Stimulated activated CD8-positive, alpha-beta memory T cell treated with anti-CD3 and anti-CD28 coated beads, Interleukin-7, amount 100 ng/mL, for 48 hours (primary cell): ENCODE data around the gene ZBED4.

Source experiments
- DNase-seq, 2 donors: peaks; one replicate each; pipeline ENCODE4 v3.0.0-alpha.2; 2020; ENCODE audit warnings: low read depth in 1 of 2; ENCODE audit errors: extremely low read depth in 1 of 2

Gene ZBED4

DNA sequence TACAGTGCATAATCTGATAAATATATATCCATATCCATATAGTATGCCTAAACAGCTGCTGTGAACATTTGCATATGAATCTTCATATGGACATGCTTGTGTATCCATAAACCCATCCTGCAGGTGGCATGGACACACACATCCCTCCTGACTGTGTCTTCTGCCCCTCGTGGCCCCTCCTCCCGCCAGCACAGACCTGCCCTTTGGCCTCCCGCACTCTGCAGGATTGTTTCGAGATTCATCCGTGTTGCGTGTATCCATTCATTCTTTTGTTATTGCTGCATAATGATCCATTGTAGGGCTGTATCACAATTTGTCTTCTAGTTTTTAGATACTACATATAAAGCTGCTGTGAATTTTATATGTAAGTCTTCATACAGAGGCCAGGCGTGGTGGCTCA is 24.0 kb downstream of the ZBED4 start:
- DNase-seq: no peak

DNA sequence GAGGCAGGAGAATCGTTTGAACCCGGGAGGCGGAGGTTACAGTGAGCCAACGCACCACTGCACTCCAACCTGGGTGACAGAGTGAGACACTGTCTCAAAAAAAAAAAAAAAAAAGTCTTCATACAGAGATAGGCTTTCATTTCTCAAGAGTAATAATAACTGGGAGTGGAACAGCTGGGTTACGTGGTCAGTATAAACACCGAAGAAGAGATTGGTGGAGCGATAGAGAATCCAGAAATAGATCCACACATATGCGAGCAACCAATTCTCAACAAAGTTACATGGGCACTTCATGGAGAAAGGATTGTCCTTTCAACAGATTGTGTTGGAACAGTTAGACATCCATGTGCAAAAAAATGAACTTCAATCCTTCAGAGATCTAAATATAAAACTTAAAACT is 24.6 kb downstream of the ZBED4 start:
- no peak for DNase-seq

- no peak for DNase-seq
These were observed 26.2 kb downstream of the ZBED4 start for GRCh38 chr22:49879871-49880270.

DNA sequence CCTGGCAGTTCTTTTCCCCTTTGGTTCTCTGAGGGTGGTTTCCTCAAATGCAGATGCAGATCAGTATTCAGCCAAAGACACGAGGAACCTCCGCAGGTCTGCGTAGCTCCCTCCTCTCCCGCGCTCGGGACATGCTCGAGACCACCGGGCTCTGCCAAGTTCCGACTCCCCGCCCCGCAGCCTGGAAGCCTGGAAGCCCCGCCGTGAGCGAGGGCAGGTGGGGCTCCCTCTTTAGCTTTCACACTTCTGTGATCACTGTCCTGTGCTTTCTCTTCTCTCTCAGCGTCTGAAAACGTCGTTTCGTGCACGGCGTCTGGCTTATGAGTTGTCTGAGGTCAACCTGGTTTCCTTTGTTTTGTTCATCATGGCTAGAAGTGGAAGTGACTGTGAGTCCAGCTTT is 26.6 kb downstream of the ZBED4 start:
- DNase-seq: no peak

DNA sequence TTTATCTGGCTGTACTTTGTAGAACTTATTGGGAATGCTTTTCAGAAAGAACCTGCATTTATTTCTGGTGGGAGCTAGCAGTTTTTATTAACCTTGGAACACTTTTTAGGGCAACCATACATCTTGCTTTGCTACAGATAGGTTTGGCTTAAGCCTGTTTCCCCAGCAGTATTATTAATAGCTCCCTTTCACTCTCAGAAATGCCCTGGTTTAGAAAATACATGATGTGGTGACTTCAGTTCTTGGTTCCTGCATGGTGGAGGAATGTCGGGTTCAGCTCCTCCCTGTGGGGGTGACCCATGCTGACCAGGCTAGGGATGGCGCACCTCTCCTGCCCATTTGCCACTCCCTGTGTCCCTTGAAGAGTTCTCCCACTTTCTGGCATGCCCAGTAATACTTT is 28.2 kb downstream of the ZBED4 start:
- no peak for DNase-seq

DNA sequence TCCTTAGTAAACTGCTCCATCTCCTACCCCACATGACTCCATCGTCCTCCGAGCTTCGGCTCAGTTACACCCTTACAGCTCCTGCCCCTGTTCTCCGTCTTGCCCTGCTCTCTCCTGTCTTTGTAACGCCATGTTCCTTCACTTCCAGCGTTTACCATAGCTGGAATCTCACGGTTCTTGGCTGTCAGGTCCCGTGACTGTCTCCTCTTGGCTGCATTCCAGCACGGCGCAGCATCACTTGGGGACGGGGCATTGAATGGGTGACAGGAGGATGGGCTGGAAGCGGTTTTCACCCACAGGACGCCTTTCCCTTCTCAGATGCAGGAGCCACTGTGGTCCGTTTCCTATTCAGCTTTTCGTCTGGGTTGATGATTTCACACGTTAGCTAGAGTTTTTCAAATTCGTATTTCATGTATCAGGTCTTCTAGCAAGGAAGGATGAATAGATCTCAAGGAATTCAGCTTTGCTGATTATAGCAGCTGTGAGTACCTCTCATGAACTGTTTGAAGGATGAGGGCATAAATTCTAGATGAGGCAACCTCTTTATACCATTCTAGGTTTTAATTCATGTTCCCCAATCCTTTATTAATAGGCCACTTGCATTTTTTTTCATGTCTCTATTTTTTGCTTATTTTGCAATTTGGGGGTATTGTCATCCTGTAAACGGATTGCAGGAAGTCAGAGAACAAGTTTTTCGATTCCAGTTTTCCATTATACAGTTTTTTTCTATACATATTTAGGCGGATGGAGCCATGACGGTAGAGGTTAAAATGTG is 29.1 kb downstream of the ZBED4 start:
- DNase-seq: no peak

GRCh38 chr22:49883294-49883640 is 29.6 kb downstream of the ZBED4 start:
- DNase-seq: no peak

DNA sequence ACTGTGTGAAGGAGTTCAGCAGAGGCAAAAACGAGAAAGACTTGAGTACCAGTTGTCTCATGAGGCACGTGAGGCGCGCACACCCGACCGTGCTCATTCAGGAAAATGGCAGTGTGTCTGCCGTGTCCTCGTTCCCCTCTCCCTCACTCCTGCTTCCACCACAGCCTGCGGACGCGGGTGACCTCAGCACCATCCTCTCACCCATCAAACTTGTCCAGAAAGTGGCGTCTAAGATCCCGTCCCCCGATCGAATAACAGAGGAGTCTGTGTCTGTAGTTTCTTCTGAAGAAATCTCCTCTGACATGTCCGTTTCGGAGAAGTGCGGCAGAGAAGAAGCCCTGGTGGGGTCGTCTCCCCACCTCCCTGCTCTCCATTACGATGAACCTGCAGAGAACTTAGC is 30.4 kb downstream of the ZBED4 start:
- no peak for DNase-seq

DNA sequence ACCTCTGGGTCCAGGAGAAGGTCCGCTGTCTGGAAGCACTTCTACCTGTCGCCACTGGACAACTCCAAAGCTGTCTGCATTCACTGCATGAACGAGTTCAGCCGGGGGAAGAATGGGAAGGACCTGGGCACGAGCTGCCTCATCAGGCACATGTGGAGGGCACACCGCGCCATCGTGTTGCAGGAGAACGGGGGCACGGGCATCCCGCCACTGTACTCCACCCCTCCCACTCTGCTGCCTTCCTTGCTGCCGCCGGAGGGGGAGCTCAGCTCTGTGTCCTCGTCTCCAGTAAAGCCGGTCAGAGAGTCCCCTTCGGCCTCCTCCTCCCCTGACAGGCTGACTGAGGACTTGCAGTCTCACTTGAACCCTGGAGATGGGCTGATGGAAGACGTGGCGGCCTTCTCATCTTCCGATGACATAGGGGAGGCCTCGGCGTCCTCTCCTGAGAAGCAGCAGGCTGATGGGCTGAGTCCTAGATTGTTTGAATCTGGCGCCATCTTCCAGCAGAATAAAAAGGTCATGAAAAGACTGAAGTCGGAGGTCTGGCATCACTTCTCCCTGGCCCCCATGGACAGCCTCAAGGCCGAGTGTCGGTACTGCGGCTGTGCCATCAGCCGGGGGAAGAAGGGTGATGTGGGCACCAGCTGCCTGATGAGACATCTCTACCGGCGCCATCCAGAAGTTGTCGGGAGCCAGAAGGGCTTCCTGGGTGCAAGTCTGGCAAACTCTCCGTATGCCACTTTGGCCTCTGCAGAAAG is 31.0 kb downstream of the ZBED4 start:
- DNase-seq: no peak

GRCh38 chr22:49885281-49885680 is 31.6 kb downstream of the ZBED4 start:
- DNase-seq: no peak

DNA sequence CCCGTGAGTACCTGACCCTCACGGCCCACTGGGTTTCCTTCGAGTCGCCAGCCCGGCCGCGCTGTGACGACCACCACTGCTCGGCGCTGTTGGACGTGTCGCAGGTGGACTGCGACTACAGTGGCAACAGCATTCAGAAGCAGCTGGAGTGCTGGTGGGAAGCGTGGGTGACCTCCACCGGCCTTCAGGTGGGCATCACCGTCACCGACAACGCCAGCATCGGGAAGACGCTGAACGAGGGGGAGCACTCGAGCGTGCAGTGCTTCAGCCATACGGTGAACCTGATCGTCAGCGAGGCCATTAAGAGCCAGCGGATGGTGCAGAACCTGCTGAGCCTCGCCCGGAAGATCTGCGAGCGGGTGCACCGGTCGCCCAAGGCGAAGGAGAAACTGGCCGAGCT is 32.2 kb downstream of the ZBED4 start:
- DNase-seq: no peak

DNA sequence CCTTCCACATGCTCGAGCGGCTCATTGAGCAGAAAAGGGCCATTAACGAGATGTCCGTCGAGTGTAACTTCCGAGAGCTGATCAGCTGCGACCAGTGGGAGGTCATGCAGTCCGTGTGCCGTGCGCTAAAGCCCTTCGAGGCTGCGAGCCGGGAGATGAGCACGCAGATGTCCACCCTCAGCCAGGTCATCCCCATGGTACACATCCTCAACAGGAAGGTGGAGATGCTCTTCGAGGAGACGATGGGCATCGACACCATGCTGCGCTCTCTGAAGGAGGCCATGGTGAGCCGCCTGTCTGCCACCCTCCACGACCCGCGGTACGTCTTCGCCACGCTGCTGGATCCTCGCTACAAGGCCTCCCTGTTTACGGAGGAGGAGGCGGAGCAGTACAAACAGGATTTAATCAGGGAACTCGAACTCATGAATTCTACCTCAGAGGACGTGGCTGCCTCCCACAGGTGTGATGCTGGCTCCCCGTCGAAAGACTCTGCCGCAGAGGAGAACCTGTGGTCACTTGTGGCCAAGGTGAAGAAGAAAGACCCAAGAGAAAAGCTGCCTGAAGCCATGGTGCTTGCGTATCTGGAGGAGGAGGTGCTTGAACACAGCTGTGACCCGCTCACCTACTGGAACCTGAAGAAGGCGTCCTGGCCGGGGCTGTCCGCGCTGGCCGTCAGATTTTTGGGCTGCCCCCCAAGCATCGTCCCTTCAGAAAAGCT is 32.9 kb downstream of the ZBED4 start:
- no peak for DNase-seq

DNA sequence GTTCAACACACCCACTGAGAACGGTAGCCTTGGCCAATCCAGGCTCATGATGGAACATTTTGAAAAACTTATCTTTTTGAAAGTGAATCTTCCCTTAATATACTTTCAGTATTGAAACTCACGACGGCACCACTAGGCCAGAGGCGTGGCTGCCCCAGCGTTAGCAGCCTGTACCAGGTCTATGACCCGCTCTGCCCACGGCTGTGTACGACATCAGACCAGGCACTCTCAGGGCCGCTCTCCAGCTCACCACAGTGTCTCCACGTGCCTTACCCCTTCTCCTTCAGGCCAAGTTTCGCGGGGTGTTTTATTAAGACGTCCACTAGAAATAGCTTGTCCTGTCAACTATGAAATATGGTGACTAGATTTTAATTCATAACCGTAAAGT is 33.4 kb downstream of the ZBED4 start:
- DNase-seq: no peak

GRCh38 chr22:49887702-49888101 is 34.1 kb downstream of the ZBED4 start:
- no peak for DNase-seq

GRCh38 chr22:49889071-49889470 is 35.4 kb downstream of the ZBED4 start:
- no peak for DNase-seq

- no peak for DNase-seq
These were observed 38.7 kb downstream of the ZBED4 start for GRCh38 chr22:49892226-49892899.

DNA sequence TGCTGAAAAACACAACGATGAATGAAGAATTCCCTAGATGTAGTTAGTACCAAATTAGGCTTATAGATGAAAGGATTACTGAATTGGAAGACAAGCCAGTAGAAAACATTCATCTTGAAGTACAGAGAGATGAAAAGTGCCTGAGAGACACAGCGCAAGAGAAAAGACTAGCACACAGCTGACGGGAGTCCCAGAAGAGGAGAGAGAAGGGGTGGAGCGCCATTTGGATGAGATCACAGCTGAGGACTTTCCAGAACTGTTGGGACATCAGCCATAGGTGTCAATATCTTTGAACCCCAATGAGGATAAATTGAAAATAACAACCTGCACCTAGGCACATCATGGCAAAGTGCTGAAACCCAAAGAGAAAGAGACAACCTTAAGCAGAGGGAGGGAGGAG is 39.4 kb downstream of the ZBED4 start:
- DNase-seq: no peak

DNA sequence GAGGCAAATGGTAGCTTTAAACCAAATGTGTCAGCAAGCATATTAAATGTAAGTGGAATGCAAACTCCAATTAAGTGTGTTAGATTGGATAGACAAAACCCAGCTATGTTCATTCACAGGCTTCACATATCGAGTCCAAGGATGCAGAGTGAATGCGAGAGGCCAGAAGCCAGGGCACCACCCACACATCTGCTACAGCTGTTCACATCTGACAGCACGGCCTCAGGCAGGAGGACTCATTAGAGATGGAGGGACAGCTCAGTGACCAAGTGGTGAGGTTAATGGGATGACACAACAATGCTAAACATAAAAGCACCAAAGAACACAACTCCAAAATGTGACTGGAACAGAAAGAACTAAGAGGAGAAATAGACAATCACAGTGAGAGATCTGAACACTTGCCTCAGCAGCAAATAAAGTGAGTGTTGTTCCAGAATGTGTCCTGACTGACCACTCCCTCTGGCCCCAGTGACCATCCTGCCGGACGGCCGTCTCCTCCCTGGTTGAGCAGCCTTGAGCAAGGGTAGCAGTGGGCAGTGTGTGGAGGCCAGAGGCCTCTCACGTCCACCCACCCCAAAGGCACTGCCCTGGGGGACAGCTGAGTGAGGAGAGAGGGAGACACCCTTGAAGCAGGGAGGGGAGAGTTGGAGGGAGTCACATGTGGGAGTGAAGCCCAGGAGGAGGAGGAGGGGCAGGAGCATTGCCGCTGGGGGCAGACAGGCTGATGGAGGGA is 40.8 kb downstream of the ZBED4 start:
- DNase-seq: no peak

DNA sequence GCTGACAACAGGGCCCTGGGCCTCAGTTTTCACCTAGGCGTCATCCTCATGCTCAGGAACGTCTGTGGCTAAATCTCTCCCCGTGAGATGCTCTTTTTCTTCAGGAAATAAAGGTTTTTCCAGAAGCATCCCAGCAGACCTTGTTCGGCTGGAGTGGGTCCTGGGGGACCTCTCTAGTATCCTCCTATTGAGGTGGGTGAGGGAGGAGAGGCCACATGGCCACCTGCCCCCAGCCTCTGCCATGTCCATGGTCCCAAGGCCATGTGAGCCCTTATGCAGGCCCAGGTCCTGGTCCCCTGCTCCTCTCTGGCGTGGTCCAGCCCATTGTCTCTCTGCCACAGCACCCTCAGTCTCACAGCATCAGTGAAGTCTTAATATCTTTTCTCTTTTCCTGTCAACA is 42.6 kb downstream of the ZBED4 start:
- no peak for DNase-seq

DNA sequence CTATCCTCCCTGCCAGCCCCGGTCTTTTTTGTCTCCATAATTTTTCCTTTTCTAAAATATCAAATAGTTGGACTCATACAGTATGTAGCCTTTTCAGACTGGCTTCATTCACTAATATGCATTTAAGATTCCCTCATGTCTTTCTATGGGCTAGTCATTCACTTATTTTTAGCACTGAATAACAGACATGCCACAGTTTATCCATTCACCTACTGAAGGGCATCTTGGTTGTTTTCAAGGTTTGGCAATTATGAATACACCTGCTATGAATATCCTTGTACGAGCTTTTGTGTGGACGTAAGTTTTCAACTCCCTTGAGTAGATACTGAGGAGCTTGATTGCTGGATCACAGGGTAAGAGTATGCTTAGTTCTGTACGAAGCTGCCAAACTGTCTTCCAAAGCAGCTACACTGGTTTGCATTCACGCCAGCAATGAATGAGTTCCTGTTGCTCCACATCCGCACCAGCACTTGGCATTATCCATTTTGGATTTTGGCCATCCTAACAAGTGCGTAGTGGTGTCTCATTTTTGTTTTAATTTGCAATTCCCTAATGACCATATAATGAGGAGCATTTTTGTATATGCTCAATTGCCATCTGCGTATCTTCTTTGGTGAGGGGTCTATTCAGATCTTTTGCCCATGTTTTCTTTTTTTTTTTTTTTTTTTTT is 43.5 kb downstream of the ZBED4 start:
- DNase-seq: no peak
